ENCODE measurements around the gene PCSK7.

Gene PCSK7

GRCh38 chr11:117171007-117171403 is 60.9 kb downstream of the PCSK7 start:
- Mint-ChIP-seq H3K27ac (no peak overlapping the region), H3K4me1 (peaks cover 8 to 16% of the 10 kb centered on the region in 2 donors), H3K27me3 (no peaks in the 10 kb centered on the region), H3K9me3 (no peaks in the 10 kb centered on the region), H3K4me3 (no peak overlapping the region), H3K36me3 (peaks cover 8 to 11% of the 10 kb centered on the region in 2 donors)
- DNase-seq (no peak), ATAC-seq (replicated peaks) (no peak)

GRCh38 chr11:117170210-117170609 is 61.7 kb downstream of the PCSK7 start:
- peaks cover 12 to 16% of the 10 kb centered on the region in 2 donors for H3K36me3 Mint-ChIP-seq
- H3K27me3 Mint-ChIP-seq = no peaks in the 10 kb centered on the region
- H3K27ac Mint-ChIP-seq = peak overlapping the region; percentile 37
- peaks cover 8 to 16% of the 10 kb centered on the region in 2 donors for H3K4me1 Mint-ChIP-seq
- no peaks in the 10 kb centered on the region for H3K9me3 Mint-ChIP-seq
- ATAC-seq (replicated peaks) (no peak), DNase-seq (no peak)
- no peak overlapping the region for H3K4me3 Mint-ChIP-seq

GRCh38 chr11:117169736-117170135 is 62.1 kb downstream of the PCSK7 start:
- peaks cover 12 to 19% of the 10 kb centered on the region in 2 donors for H3K36me3 Mint-ChIP-seq
- ATAC-seq (replicated peaks) (no peak), DNase-seq (no peak)
- H3K4me1 Mint-ChIP-seq = peaks cover 8 to 16% of the 10 kb centered on the region in 2 donors
- H3K27me3 Mint-ChIP-seq = no peaks in the 10 kb centered on the region
- no peaks in the 10 kb centered on the region for H3K9me3 Mint-ChIP-seq
- no peak overlapping the region for H3K27ac Mint-ChIP-seq
- H3K4me3 Mint-ChIP-seq = no peak overlapping the region

DNA sequence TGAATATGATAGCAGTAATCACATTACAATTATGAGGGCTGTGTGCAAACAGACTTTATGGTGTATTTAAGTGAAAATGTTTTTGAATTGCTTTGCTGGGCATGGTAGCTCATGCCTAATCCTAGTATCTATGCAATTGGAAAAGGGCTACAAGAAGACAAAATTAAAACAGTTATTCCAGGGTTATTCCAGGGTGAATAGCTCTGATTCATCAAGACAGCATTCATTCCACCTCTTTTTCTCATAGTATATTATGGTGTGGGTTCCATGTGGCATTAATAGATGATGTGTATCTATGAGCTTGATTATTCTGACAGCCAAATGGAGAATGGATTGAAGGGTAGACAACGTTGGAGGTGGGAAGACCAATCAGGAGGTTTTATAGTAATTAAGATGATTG is 65.4 kb downstream of the PCSK7 start:
- H3K4me3 Mint-ChIP-seq = no peak overlapping the region
- no peaks in the 10 kb centered on the region for H3K27me3 Mint-ChIP-seq
- H3K27ac Mint-ChIP-seq = no peak overlapping the region
- peaks cover 0 to 5% of the 10 kb centered on the region in 2 donors for H3K4me1 Mint-ChIP-seq
- ATAC-seq (replicated peaks) (no peak), DNase-seq (no peak)
- H3K9me3 Mint-ChIP-seq = no peaks in the 10 kb centered on the region
- peaks cover 16 to 23% of the 10 kb centered on the region in 2 donors for H3K36me3 Mint-ChIP-seq

DNA sequence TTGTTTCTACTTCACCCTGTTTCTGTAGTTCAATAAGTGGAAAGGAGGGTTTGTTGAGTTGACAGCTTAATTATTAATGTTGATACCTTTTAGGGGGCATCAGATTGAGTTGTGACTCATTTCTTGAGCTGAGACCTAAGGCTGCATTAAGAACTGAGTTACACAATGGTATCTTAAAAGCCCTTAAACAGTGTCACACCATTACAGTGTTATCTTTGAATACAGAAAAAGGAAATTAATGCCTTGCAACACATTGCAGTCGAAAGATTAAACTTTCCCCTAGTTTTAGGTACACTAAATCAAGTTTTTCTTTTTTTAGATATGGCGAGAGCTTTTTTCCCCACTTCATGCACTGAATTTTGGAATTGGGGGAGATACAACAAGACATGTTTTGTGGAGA is 71.0 kb downstream of the PCSK7 start:
- DNase-seq = no peak
- peak overlapping the region; percentile 20 for H3K27ac Mint-ChIP-seq
- no peak for ATAC-seq (replicated peaks)
- no peaks in the 10 kb centered on the region for H3K9me3 Mint-ChIP-seq
- peaks cover 5 to 22% of the 10 kb centered on the region in 2 donors for H3K4me1 Mint-ChIP-seq
- H3K27me3 Mint-ChIP-seq = no peaks in the 10 kb centered on the region
- H3K36me3 Mint-ChIP-seq = peaks cover 29 to 31% of the 10 kb centered on the region in 2 donors
- H3K4me3 Mint-ChIP-seq = no peak overlapping the region

DNA sequence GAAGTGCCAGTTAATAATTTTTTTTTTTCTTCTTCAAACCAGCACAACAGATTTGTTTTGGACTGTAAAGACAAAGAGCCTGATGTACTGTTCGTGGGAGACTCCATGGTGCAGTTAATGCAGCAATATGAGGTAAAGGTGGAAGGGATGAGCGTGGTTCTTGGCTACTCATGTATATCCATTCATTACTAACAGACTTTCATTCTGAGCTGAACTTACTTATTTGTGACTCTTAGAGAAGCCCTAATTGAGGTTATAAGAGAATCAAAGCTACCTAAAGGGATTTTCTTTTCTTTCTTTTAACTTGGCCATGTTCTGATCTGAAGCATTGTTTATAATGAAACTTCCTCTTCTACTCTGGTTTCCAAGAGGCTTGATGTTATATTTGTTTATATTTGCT is 72.0 kb downstream of the PCSK7 start:
- H3K36me3 Mint-ChIP-seq = peaks cover 24 to 30% of the 10 kb centered on the region in 2 donors
- no peaks in the 10 kb centered on the region for H3K27me3 Mint-ChIP-seq
- DNase-seq = no peak
- H3K27ac Mint-ChIP-seq = no peak overlapping the region
- peaks cover 7 to 25% of the 10 kb centered on the region in 2 donors for H3K4me1 Mint-ChIP-seq
- H3K4me3 Mint-ChIP-seq = no peak overlapping the region
- no peaks in the 10 kb centered on the region for H3K9me3 Mint-ChIP-seq
- ATAC-seq (replicated peaks) = peak in 1 of 2 donors; percentile 34

- no peak overlapping the region for H3K4me3 Mint-ChIP-seq
- H3K36me3 Mint-ChIP-seq = peaks cover 25 to 28% of the 10 kb centered on the region in 2 donors
- ATAC-seq (replicated peaks) = no peak
- H3K27me3 Mint-ChIP-seq = no peaks in the 10 kb centered on the region
- peaks cover 9 to 27% of the 10 kb centered on the region in 2 donors for H3K4me1 Mint-ChIP-seq
- no peaks in the 10 kb centered on the region for H3K9me3 Mint-ChIP-seq
- DNase-seq = no peak
- peak overlapping the region; percentile 42 for H3K27ac Mint-ChIP-seq
Measured at GRCh38 chr11:117157507-117157906, 74.4 kb downstream of the PCSK7 start.

- peaks cover 9 to 33% of the 10 kb centered on the region in 2 donors for H3K4me1 Mint-ChIP-seq
- H3K27me3 Mint-ChIP-seq = no peaks in the 10 kb centered on the region
- ATAC-seq (replicated peaks) (no peak), DNase-seq (no peak)
- no peak overlapping the region for H3K27ac Mint-ChIP-seq
- H3K36me3 Mint-ChIP-seq = peaks cover 25 to 30% of the 10 kb centered on the region in 2 donors
- H3K9me3 Mint-ChIP-seq = no peaks in the 10 kb centered on the region
- no peak overlapping the region for H3K4me3 Mint-ChIP-seq
Measured at GRCh38 chr11:117154468-117154867, 77.4 kb downstream of the PCSK7 start.
